GM18873 (cell line): ENCODE measurements around the gene KAZN.

Source experiments
- ATAC-seq: cut with Tn5 transposase; IDR thresholded peaks from one replicate; pipeline ENCODE4 v1.9.1; 2021; ENCODE audit warnings: mild to moderate bottlenecking, moderate library complexity, moderate number of reproducible peaks; ENCODE audit not compliant: unreplicated experiment, low FRiP score

Gene KAZN

DNA sequence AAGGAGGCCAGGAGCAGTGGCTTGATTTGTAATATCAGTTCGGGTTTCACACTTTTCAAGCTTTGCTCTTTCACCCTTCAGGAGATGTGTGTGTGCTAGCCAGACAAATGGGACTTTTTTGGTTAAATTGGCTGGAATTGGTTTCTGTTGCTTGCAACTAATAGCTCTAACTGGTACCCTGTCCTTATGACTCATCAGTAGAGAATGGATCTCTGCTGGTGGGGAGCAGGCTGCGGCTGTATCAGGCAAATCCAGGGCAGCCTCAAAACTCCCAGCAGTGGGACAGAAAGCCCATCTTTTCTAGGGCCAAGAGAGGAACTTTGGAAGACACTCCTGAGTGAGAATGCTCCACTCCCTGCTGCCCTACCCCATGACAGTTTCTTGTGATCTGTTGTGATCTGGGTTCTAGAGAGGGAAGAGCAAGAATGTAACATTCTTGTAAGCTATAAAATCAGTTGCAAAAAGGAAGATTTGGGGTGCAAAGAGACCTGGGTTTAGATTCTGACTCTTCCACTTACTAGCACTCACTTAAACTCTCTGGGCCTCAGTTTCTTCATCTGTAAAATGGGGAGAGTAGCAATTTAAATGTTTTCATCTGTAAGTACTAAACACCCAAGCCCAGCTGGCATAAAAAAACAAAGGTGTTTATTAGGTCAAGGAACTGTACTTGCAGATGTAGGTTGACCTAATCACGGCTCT lies 298.0 kb downstream of the KAZN start:
- no peak for ATAC-seq

DNA sequence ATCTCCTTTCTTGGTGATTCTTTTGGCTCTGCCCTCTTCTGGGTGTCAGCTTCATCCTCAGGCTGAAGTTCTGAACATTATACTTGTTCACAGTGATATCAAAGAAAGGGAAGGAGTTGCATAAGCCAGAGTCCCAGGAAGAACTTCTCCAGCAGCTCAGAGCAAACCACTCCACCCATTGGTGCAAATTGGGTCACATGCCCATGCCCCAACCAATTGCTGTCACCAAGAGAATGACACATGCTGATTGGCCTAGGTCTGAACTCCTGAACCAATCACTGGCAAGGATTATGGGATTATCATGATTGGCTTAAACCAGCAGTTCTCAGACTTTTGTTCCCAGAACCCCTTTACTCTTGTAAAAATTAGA lies 298.6 kb downstream of the KAZN start:
- ATAC-seq, result no peak

DNA sequence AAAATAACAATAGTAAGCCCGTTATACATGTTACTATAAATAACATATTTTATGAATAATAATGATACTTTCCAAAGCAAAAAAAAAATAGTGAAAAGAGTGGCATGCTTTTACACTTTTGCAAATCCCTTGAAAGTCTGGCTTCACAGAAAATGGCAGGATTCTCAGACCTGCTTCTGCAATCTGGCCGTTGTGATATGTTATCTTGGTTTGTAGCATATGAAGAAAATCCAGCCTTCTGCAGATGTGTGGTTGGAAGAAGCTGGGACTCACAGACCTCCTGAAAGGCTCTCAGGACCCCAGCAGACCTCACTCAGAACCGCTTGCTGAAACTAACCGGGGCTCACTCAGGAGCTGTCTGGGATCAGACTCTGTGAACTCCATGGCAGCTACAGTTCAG lies 299.1 kb downstream of the KAZN start:
- ATAC-seq, result no peak

DNA sequence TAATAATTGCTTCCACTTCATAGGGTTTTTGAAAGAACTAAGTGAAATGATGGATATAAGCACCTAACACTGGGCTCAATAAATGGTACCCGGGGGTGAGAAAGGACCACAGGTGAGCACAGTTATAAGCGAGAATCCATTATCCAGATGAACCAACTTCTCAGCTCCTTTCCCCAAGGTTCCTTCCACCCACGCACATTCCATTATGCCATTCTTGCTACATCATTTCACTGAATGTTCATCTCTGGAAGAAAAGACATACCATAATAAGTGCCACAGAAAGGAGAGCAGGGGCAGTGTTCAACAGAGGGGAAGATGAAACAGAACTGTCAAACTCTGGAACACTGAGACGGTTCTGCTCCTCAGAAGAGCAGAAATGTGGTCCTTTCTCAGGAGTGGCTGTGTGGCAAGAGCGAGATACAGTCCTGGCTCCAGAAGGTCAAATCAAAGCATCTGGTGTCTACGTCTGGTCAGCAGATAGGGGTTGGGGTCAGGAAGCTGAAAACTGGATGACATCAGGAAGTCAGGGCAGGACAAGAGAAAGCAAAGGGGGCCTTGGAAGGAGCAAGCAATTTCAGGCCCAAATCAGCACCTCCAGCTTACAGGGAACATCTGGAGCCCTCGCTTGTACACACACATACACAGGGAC lies 299.6 kb downstream of the KAZN start:
- ATAC-seq, result no peak

DNA sequence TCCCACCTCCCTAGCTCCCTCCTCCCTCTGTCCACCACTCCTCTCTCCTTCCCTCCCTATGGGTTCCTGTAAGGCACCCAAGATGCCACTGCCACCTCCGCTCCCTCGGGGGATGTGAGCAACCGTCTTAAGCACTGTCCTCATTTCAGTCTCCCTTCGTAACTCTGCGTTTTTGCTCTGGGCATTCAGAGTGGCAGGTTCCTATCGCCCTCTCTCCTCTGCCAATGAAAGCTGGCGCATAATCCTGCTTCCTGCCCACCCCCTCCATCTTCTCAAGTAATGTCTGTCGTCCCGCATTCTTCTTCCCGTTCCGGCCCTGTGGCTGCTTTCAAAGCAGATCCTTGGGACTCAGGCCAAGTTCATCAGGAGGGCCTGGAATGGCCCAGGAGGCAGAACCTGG lies 301.2 kb downstream of the KAZN start:
- no peak for ATAC-seq

DNA sequence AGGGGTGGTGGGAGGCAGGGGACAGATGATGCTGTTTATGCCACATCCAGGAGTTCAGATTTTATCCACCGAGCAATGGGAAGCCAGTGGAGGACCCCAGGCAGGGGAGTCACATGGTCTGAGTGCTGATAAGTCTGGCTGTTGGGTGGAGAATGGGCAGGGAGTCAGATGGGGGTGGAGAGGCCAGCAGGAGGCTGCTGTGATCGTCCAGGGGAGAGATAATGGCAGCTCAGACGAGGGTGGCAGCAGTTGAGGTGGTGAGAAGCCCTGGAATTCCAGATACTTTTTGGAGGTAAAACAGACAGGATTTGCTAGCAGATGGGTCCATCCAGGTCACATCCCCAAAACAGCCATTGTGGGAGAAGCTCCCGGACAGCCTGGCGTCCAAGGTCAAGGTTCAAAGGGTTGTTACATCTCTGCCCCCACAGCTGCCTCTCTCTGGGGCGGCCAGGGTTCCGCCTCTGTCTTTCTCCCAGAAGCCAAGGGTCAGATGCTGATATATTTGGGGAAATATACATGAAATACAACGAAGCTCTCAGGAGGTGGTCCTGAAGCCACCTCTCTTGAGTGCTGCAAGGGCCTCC lies 303.0 kb downstream of the KAZN start:
- ATAC-seq, result no peak

GRCh38 chr1:14903922-14904321 lies 305.4 kb downstream of the KAZN start:
- ATAC-seq, result no peak

- no peak for ATAC-seq
Observed at GRCh38 chr1:14906665-14907064, 308.2 kb downstream of the KAZN start.

DNA sequence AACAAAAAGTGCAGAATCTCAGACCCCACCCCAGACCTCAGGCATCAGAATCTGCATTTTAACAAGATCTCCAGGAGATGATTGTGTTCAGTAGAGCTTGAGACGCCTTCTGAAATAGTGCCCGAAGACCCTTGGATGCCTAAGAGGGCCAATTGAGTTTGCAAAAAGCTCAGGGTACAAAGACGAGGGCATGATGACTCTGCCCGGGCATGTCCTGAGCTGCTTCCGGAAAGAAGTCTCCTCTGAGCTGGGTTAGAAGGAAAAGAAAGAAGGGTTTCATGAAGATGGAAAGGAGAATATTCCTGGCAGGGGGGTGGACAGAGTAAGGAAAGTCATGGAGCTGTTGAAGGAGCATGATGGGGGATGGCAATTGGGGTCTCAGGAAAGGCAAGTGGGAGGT lies 308.9 kb downstream of the KAZN start:
- no peak for ATAC-seq

DNA sequence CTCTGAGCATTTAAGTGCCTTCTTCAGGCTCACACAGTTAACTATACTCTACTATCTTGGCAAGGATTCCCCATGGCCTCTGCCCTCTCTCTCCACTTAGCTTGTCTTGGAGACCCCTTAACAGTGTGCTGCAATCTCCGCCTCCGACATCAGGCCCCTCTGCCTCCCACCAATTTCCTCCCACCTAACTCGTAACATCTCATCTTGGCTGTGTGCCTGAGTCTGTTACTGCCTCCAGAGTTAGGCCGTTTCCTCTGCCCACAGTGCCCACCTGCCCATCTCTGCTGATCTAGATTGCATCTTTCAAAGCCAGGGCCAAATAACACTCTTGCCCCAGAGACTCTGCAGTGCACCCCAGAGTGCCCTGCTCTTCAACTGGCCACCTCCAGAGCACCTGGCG lies 310.8 kb downstream of the KAZN start:
- no peak for ATAC-seq

- no peak for ATAC-seq
Observed at GRCh38 chr1:14909920-14910460, 311.5 kb downstream of the KAZN start.

DNA sequence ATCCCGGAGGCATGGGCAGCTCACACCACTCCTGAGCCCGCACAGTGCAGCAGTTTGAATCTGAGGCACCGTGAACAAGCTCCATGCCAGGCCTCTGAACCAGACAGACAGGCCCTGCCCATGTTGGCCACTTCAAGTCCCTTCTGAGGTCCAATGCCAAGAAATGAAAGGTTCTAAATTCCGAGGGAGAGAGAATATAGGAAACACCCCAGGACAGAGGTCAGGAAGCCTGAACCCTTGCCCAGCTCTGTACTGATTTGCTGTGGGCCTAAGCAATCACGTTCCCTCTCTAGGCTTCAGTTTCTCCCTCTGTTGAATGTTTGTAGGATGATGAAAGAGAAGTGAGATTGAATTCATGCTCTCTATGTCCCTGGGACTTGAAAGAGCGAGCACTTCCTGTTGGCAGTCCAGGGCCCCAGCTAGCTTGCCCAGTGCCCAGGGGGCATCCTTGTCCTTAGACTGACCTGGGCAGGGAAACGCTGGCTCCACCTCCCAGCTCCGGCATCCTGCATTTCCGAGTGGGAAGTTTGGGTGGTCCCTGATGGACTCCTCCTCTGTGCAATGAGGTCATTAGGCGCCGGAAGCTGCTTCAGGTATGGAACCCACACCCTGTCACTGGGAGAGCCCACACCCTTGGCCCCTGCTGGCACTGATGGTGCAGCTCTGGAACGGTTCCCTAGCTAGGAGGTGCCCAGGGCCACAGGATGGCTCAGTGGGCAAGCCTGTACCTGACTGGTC lies 312.7 kb downstream of the KAZN start:
- no peak for ATAC-seq

DNA sequence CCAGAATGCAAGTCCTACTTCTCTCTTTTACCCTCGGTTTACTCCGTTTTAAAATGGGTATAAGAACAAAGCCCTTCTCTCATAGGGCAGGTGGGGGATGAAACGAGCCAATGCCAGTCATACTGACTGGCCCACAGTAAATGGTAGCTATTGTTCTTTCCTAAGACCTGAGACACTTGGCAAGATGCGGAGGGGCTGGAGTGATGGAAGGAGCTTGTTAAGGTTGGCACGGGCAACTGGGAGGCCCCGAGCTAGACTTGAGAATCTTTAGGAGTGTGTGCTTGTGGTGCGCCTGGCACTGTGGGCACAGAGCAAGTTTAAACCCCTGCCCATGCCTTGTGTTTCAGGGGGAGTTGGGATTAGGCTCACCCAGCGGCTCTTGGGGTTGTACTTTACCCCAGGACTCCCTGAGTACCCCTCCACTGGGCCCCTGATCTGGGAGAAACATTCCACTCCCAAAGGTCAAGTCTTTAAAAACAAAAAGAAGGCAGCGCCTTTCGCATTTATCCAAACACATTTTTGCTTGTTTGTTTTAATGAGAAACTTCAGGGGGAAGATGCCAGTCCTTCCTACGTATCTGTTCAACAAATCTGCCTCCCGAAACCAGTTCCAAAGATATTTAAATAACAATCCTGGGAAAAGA lies 314.5 kb downstream of the KAZN start:
- no peak for ATAC-seq

GRCh38 chr1:14913482-14914177 lies 315.1 kb downstream of the KAZN start:
- no peak for ATAC-seq

GRCh38 chr1:14914351-14914988 lies 316.0 kb downstream of the KAZN start:
- no peak for ATAC-seq

DNA sequence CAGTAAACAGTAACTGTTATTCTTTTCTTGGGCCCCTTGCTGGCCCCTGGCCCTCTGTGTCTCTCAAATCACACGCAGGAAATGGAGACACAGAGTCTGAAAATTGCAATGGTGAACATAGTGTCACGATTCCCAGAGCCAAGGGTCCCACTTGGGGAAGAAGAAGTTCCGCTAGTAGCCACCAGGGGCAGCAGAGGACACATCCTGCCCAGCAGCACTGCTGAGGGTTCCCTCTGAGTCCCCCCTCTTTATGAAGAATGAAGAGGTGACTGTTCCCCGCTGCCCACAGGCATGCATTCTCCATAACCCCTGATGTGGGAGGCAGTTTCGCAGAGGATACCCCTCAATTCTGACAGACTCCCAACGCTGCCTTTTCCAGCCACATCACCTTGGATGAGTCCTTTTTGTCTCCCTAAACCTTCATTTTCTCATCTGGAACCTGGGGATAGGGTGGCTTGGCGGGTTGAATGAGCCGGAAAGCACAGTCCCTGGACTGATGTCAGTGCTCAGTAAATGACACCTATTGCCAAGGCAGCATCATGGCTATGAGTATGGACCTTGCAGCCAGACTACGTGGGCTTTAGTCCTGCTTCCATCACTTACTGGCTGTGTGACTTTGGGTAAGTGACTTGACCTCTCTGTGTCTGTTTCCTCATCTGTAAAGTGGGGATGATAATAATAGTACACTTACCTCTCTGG lies 317.0 kb downstream of the KAZN start:
- no peak for ATAC-seq

GRCh38 chr1:14919289-14919688 lies 320.8 kb downstream of the KAZN start:
- no peak for ATAC-seq

DNA sequence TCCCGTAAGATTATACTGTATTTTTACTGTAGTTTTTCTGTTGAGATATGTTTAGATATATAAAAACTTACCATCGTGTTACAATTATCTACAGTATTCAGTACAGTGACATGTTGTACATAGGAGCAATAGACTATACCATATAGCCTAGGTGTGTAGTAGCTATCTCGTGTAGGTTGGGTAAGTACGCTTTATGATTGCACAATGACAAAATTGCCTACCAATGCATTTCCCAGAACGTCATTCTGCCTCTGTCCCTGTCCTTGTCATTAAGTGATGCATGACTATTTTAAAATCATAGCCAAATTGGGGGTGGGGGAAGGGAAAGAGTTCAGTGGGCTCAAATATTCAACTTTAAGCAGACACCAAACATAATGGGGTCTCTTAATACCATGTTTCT lies 321.3 kb downstream of the KAZN start:
- no peak for ATAC-seq

DNA sequence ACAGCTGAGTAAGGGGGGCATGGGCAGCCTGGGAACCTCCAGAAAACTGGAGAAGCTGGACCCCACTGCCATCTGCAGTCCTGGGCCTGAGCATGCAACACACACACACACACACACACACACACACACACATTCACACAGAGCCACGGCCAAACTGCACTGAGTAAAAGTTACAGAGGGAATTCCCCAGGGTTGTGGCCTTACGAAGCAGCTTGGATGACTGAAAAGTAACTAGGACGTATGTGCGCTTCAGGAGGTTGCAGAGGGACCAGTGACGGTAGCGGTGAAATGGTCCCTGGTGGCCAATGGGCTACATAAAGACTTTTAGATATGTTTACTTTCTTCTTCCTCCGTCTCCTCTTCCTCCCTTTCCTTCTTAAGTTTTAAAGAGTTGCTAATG lies 322.6 kb downstream of the KAZN start:
- no peak for ATAC-seq
